Dendritic cell treated with granulocyte-macrophage colony-stimulating factor and Interleukin-4, amounts not matched to agents 40 ng/mL and 50 ng/mL, for 4 days (primary cell): ENCODE results near the gene SYNJ2.
"Not testable (repeated sequence)": the region's sequence is repeated elsewhere in the genome, so short reads cannot be mapped to it uniquely, and the experiment has no call there.

ENCODE experiments used
- H3K27ac Mint-ChIP-seq: one replicate; pipeline ENCODE4 v1.8.0; 2022; ENCODE audit warnings: mild to moderate bottlenecking, mixed read lengths
- H3K27me3 Mint-ChIP-seq: one replicate; pipeline ENCODE4 v1.8.0; 2022; ENCODE audit warnings: mild to moderate bottlenecking, mixed read lengths
- H3K36me3 Mint-ChIP-seq: one replicate; pipeline ENCODE4 v1.8.0; 2022; ENCODE audit warnings: low read depth, mixed read lengths
- H3K4me1 Mint-ChIP-seq: one replicate; pipeline ENCODE4 v1.8.0; 2022; ENCODE audit warnings: low read depth, mixed read lengths
- H3K4me3 Mint-ChIP-seq: one replicate; pipeline ENCODE4 v1.8.0; 2022; ENCODE audit warnings: mild to moderate bottlenecking, moderate library complexity, mixed read lengths
- H3K9me3 Mint-ChIP-seq: one replicate; pipeline ENCODE4 v1.8.0; 2022; ENCODE audit warnings: mixed read lengths
- intact Hi-C: fragments of 100-400 bp; cut with micrococcal nuclease; formaldehyde crosslinking; loops from one replicate; pipeline ENCODE4 v1.15.0; 2022

The SYNJ2 gene, protein sequence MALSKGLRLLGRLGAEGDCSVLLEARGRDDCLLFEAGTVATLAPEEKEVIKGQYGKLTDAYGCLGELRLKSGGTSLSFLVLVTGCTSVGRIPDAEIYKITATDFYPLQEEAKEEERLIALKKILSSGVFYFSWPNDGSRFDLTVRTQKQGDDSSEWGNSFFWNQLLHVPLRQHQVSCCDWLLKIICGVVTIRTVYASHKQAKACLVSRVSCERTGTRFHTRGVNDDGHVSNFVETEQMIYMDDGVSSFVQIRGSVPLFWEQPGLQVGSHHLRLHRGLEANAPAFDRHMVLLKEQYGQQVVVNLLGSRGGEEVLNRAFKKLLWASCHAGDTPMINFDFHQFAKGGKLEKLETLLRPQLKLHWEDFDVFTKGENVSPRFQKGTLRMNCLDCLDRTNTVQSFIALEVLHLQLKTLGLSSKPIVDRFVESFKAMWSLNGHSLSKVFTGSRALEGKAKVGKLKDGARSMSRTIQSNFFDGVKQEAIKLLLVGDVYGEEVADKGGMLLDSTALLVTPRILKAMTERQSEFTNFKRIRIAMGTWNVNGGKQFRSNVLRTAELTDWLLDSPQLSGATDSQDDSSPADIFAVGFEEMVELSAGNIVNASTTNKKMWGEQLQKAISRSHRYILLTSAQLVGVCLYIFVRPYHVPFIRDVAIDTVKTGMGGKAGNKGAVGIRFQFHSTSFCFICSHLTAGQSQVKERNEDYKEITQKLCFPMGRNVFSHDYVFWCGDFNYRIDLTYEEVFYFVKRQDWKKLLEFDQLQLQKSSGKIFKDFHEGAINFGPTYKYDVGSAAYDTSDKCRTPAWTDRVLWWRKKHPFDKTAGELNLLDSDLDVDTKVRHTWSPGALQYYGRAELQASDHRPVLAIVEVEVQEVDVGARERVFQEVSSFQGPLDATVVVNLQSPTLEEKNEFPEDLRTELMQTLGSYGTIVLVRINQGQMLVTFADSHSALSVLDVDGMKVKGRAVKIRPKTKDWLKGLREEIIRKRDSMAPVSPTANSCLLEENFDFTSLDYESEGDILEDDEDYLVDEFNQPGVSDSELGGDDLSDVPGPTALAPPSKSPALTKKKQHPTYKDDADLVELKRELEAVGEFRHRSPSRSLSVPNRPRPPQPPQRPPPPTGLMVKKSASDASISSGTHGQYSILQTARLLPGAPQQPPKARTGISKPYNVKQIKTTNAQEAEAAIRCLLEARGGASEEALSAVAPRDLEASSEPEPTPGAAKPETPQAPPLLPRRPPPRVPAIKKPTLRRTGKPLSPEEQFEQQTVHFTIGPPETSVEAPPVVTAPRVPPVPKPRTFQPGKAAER (N-terminal part only)

GRCh38 chr6:157981395-157982101 lies at the start of gene SYNJ2:
TSS of gene SYNJ2 (plus strand) at chr6:157981863. CDS start at chr6:157981962, 99 bp downstream.
- Mint-ChIP-seq H3K9me3 (no peaks in the 10 kb centered on the region), H3K27ac (peak within 1 kb of the TSS; percentile 65), H3K4me3 (peak within 1 kb of the TSS; percentile 74), H3K4me1 (peaks cover 49% of the 10 kb centered on the region), H3K36me3 (no peaks in the 10 kb centered on the region), H3K27me3 (peaks cover 64% of the 10 kb centered on the region)
- intact Hi-C loops, result no loop called here

DNA sequence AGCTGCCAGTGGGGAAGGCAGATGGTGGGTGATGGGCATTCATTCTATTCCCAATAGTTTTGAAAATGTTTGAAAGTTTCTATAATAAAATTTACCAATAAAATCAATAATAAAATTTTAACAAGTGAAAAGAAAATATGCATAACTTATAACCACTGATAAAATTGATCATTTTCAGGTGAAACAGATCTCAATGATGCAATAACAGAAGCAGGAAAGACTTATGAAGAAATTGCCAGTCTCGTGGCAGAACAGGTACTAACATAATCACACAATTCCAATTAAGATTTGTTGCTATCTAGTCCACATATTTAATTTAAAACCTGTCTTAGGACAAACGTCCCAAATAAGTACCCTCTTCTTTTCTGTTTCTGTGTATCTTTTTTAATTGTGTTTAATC lies 45.9 kb upstream of the SYNJ2 start:
- Mint-ChIP-seq H3K4me3 (no peak overlapping the region), H3K9me3 (no peaks in the 10 kb centered on the region), H3K36me3 (peaks cover 93% of the 10 kb centered on the region), H3K27ac (no peak overlapping the region), H3K4me1 (no peaks in the 10 kb centered on the region), H3K27me3 (no peaks in the 10 kb centered on the region)
- intact Hi-C loops, result no loop called here

GRCh38 chr6:157937318-157937717 lies 44.3 kb upstream of the SYNJ2 start:
- intact Hi-C loops, result no loop called here
- no peaks in the 10 kb centered on the region for H3K4me1 Mint-ChIP-seq
- no peak overlapping the region for H3K4me3 Mint-ChIP-seq
- H3K27ac Mint-ChIP-seq, result no peak overlapping the region
- H3K36me3 Mint-ChIP-seq, result peaks cover 93% of the 10 kb centered on the region
- H3K27me3 Mint-ChIP-seq, result no peaks in the 10 kb centered on the region
- H3K9me3 Mint-ChIP-seq, result no peaks in the 10 kb centered on the region

- Mint-ChIP-seq H3K27ac (no peak overlapping the region), H3K4me1 (no peaks in the 10 kb centered on the region), H3K4me3 (no peak overlapping the region), H3K9me3 (no peaks in the 10 kb centered on the region), H3K36me3 (peaks cover 93% of the 10 kb centered on the region), H3K27me3 (no peaks in the 10 kb centered on the region)
- intact Hi-C loops, result no loop called here
These were observed 43.7 kb upstream of the SYNJ2 start for GRCh38 chr6:157937916-157938315.

GRCh38 chr6:157940375-157941036 lies 41.2 kb upstream of the SYNJ2 start:
- H3K4me1 Mint-ChIP-seq, H3K4me3 Mint-ChIP-seq, H3K27me3 Mint-ChIP-seq, intact Hi-C loops, H3K27ac Mint-ChIP-seq, H3K9me3 Mint-ChIP-seq: not testable (repeated sequence)
- H3K36me3 Mint-ChIP-seq, result peaks cover 94% of the 10 kb centered on the region

DNA sequence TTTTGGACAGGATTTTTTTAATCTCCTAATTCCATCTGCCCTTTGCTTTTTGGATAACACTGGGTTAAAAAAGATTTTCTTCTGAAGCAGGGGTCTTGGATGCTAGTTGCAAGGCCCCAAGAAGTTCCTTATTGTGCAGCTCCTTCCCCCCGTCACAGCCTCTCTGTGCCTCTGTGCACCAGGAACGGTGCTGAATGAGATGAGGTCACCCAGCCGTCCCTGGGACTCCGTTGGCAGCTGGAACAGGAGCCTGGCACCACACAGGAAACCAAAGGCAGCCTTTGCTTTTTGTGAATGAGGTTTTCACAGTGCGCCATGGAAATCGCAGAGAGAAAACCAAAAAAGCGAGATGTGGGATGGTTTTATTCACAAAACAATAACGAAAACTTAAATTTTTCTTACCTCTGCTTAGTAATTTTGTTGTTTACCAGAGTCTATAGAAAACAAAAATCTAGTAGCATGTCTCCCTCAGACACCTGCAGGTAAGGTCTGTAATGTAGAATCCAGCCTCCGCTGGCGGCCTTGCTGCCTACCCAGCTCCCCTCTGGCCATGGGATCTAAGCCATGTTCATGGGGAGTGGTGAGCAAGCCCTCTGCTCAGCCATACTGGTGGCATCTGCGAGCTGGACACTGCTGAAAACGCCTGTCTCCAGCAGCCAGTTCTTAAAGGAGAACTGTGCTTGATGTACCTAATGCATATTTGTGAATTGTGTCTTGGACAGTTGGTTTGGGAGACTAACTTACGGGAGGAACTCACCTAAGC lies 40.4 kb upstream of the SYNJ2 start:
- no peaks in the 10 kb centered on the region for H3K4me1 Mint-ChIP-seq
- no peaks in the 10 kb centered on the region for H3K27me3 Mint-ChIP-seq
- peaks cover 94% of the 10 kb centered on the region for H3K36me3 Mint-ChIP-seq
- intact Hi-C loops, result no loop called here
- no peaks in the 10 kb centered on the region for H3K9me3 Mint-ChIP-seq
- H3K4me3 Mint-ChIP-seq, result no peak overlapping the region
- no peak overlapping the region for H3K27ac Mint-ChIP-seq

DNA sequence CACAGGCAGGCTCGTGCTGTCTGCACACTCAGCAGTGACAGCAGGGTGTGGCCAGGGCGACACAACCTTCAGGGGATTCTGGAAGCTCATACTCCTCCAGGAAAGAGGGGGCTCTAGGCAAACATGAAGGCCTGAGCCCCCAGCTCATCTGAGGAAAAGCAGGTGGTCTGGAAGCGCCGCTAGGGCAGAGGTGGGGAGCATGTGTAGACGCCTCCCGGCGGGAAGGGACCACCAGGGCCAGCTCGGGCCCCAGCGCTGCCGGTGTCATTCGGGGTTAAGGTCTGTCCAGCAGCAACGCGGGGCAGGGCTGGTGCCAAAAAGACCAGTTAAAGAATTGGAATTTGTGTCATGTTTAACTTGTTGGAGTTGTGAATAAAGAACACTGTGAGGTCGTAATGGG lies 39.3 kb upstream of the SYNJ2 start:
- peaks cover 94% of the 10 kb centered on the region for H3K36me3 Mint-ChIP-seq
- H3K4me1 Mint-ChIP-seq, result no peaks in the 10 kb centered on the region
- no peaks in the 10 kb centered on the region for H3K27me3 Mint-ChIP-seq
- no peaks in the 10 kb centered on the region for H3K9me3 Mint-ChIP-seq
- intact Hi-C loops, result no loop called here
- no peak overlapping the region for H3K4me3 Mint-ChIP-seq
- no peak overlapping the region for H3K27ac Mint-ChIP-seq

GRCh38 chr6:157943249-157943963 lies 38.3 kb upstream of the SYNJ2 start:
- intact Hi-C loops, result no loop called here
- H3K4me3 Mint-ChIP-seq, result no peak overlapping the region
- no peaks in the 10 kb centered on the region for H3K9me3 Mint-ChIP-seq
- no peaks in the 10 kb centered on the region for H3K27me3 Mint-ChIP-seq
- H3K27ac Mint-ChIP-seq, result no peak overlapping the region
- H3K36me3 Mint-ChIP-seq, result peaks cover 83% of the 10 kb centered on the region
- no peaks in the 10 kb centered on the region for H3K4me1 Mint-ChIP-seq

DNA sequence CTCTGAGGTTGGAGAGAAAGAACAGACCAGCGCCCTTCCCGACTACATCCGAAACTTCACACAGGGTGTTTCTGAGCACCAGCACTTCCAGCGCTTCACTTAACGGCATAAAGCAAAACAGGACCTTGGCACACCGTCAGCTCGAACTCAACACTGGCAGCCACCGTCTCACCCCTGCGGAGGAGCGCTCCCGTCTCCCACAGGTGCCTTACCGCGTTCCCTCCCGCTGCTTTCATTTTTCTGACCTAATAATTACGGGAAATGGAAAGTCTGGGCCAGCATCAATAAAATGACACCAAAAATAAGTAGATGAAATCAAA lies 37.7 kb upstream of the SYNJ2 start:
- Mint-ChIP-seq H3K4me1 (no peaks in the 10 kb centered on the region), H3K36me3 (peaks cover 78% of the 10 kb centered on the region), H3K27ac (no peak overlapping the region), H3K9me3 (no peaks in the 10 kb centered on the region), H3K27me3 (peaks cover 2% of the 10 kb centered on the region), H3K4me3 (no peak overlapping the region)
- intact Hi-C loops, result no loop called here

- no peaks in the 10 kb centered on the region for H3K4me1 Mint-ChIP-seq
- H3K9me3 Mint-ChIP-seq, result peaks cover 8% of the 10 kb centered on the region
- intact Hi-C loops, result loop anchor here (5.0 kb wide), 1 partner anchor 127 kb away; no protein-coding TSS in a partner anchor
- H3K27me3 Mint-ChIP-seq, result peaks cover 5% of the 10 kb centered on the region
- H3K36me3 Mint-ChIP-seq, result peaks cover 65% of the 10 kb centered on the region
- no peak overlapping the region for H3K4me3 Mint-ChIP-seq
- H3K27ac Mint-ChIP-seq, result no peak overlapping the region
These were observed 36.4 kb upstream of the SYNJ2 start for GRCh38 chr6:157944983-157945931.

GRCh38 chr6:157946053-157946617 lies 35.5 kb upstream of the SYNJ2 start:
- peaks cover 9% of the 10 kb centered on the region for H3K9me3 Mint-ChIP-seq
- peaks cover 6% of the 10 kb centered on the region for H3K27me3 Mint-ChIP-seq
- H3K4me1 Mint-ChIP-seq, result no peaks in the 10 kb centered on the region
- H3K36me3 Mint-ChIP-seq, result peaks cover 56% of the 10 kb centered on the region
- intact Hi-C loops, result loop anchor here (5.0 kb wide), 1 partner anchor 126 kb away; no protein-coding TSS in a partner anchor
- H3K27ac Mint-ChIP-seq, result no peak overlapping the region
- H3K4me3 Mint-ChIP-seq, result no peak overlapping the region
